ACHN (cell line): Measurements from ENCODE around the gene ACAD11.
"Not testable (repeated sequence)": the region's sequence is repeated elsewhere in the genome, so short reads cannot be mapped to it uniquely, and the experiment has no call there.

ENCODE experiments used
- DNase-seq: peaks from one replicate; pipeline ENCODE4 v3.0.0-alpha.2; 2015
- in situ Hi-C: cut with HindIII; loops from 2 replicates; pipeline ENCODE4 v1.10.0; 2017; ENCODE audit warnings: low sequenced_read_pairs, low pct_ligation_motif_present, low pct_unique_long_range_greater_than_20kb

Gene ACAD11

DNA sequence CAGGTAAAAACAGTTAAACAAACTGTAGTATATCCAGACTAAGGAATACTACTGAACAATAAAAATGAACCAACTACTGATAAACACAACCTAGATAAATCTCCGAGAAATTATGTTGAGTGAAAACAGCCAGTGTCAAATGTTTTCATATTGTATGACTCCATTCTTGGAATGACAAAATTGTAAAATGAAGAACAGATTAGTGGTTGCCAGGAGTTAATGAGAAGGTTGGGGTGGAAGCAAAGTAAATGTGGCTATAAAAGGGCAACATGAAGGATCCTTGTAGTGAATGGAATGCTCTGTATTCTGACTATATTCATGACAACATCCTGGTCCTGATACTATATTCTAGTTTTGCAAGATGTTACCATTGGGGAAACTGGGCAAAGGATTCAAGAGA is 90.0 kb downstream of the ACAD11 start:
- in situ Hi-C loops = no loop called here
- no peak for DNase-seq

DNA sequence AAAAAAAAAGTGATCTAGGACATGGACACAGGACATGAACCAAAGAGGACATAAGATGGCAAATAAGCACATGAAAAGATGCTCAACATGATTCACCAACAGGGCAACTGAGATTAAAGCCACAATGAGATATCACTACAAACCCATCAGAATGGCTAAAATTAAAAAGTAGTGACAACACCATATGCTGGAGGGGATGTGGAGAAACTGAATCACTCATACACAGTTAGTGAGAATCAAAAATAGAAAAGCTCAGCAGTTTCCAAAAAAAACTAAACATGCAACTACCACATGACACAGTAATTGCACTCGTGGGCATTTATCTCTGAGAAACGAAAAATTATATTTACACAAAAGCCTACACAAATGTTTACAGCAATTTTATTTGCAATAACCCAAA is 90.5 kb downstream of the ACAD11 start:
- no peak for DNase-seq
- in situ Hi-C loops = no loop called here

DNA sequence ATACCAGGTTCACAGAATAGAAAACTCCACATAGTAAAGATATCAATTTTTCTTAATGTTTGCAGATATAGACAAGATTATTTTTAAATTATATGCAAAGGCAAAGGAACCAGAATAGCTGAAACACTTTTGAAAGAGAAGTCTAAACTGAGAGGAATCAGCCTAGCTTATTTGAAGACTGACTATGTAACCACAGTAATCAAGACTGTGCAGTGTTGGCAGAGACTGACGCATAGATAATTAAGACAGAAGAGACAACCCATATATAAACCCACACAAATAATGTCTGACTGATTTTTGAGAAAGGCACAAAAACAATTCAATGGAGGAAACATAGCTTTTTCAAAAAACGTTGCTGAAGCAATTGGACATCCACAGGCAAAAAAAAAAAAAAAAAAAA is 91.2 kb downstream of the ACAD11 start:
- in situ Hi-C loops = no loop called here
- no peak for DNase-seq

DNA sequence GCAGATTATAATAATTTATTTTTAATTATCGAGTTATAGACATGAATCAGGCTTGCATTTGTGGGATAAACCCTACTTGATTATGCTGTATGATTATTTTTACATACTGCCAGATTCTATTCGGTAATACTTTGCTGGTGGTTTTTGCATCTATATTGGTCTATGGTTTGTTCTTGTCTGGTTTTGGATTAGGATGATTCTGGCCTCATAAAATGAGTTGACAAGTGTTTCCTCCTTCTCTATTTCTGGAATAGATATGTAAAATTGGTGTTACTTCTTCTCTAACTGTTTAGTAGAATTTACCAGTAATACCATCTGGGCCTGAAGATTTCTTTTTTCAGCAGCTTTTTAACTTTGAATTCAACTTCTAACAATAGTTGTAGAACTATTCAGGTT is 95.5 kb downstream of the ACAD11 start:
- in situ Hi-C loops = no loop called here
- DNase-seq = no peak

DNA sequence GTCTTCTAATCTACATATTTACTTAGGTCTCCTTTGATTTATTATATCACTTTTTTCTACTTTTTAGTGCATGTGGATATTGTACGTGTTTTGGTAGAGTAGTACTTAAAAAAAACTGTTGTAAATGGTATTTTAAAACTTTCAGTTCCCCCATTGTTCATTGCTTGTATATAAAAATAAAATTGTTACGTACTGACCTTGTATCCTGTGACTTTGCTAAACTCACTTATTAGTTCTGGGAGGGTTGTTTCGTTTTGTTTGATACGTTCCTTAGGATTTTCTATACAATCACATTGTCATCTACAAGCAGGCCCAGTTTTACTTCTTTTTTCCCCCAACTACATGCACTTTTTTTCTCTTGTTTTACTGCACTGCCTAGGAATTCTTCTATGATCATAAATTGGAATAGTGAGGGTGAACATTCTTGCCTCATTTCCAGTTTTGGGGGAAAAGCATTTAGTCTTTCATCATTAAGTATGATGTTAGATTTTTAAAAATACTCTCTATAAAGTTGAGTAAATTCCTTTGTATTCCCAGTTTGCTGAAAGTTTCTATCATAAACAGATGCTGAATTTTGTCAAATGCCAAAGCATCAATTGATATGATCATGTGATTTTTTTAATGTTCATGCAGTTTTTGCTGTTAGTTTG is 96.1 kb downstream of the ACAD11 start:
- in situ Hi-C loops = no loop called here
- DNase-seq = no peak

DNA sequence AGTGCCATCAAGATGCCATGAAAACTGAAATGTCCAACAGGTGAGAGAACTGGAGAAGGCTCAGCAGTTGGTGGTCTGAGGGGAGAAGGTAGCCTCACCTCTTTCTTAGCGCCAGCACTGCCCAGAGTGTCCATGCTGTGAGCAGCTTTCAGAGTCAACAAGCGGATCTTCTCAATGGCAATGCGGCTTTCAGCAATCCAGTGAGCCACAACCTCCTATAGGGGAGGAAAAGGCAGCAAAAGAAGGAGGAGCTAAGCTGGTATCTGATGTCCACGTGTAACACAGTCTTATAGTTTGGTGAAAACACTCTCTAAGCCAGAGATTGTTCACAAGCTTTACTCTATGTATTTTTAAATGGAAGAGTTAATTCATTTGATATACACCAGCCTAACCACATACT is 98.6 kb downstream of the ACAD11 start:
- no peak for DNase-seq
- in situ Hi-C loops = no loop called here

DNA sequence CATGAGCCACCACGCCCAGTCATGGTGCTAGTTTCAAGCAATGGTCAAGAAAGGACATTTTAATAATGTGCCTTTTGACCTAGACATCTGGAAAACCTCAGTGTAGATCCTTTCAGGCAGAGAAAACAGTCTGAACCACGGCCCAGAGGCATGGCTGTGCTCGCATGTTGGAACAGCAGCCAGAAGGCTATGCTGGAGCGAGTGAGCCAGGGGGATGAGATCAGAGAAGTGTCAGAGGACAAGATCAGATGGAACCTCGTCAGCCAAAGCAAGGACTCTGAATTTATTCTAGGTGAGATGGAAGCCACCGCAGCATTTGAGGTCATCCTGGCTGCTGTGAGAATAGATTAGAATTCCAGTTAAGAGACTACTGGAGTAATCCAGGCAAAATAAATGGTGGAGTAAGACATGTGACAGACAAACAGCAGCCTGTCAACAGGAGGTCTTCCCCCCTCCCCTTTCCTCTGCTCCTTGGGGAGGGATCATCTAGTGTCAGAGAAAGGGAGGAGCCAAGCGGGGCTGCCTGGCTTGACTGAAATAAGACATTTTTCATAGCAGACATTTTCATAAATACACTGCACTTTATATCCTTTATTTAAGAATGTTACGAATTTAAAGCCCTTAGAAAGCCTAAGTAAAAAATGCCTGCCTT is 103.0 kb downstream of the ACAD11 start:
- no peak for DNase-seq

DNA sequence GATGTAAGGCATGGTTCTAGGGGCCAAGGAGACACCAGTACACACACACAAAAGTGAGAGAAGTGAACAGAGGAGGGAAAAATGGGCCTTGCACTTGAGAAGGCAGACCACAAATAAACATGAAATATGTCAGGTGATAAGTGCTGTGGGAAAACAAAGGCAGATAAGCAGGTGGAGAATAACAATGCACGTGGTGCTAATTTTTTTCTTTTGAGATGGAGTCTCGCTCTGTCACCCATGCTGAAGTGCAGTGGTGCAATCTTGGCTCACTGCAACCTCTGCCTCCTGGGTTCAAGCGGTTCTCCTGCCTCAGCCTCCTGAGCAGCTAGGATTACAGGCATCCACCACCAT is 103.6 kb downstream of the ACAD11 start:
- in situ Hi-C loops, DNase-seq: not testable (repeated sequence)

More for the DNA sequence above, 103.0 kb downstream of the ACAD11 start:
- in situ Hi-C loops = no loop called here

DNA sequence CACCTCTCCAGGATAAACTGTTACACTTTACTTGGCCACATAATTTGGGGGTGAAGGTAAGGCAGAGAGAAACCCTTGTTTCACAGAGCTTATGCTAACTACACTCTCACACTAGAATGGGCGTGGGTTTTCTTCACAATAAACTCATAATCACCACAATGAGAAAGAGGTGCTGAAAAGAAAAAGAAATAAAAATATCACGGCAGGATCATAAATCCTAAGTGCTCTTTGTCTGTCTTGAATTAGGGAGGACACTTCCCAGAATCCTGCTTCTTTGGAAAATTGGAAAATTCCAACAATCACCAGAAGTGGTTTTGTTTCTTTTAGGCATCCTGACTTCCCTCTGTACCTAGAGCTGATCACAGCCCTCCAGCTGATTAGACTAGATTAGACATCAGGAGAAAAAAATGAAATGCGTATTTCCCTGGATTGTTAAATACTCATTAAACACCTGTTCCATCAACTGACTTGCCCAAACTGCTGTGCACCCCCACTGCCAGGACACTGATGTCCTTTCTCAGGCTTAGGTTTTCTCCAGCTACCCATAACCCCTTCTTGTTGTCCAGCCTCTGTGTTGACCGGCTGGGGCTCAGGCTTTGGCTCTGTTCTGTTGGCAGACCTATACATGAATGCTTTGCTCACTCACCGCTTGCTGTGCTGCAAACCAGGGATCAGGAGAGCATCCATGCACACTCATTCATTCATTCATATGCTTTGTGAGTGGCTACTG is 104.1 kb downstream of the ACAD11 start:
- in situ Hi-C loops = no loop called here
- DNase-seq = no peak

DNA sequence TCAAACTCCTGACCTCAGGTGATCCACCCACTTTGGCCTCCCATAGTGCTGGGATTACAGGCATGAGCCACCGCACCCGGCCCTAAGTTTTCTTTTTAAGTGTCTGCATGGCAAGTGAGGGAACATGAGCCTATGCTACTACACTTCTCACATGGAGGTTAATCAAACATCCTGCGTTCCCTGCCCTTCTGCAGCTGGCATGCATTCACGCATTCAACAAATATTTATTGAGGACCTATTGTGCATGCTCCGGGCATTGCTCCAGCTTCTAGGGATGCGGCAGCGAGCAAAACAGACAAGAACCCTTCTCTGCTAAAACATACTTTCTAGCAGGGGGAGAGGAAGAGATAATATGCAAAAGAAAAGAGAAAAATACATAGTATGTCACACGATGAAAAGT is 105.2 kb downstream of the ACAD11 start:
- in situ Hi-C loops = no loop called here
- DNase-seq = no peak

DNA sequence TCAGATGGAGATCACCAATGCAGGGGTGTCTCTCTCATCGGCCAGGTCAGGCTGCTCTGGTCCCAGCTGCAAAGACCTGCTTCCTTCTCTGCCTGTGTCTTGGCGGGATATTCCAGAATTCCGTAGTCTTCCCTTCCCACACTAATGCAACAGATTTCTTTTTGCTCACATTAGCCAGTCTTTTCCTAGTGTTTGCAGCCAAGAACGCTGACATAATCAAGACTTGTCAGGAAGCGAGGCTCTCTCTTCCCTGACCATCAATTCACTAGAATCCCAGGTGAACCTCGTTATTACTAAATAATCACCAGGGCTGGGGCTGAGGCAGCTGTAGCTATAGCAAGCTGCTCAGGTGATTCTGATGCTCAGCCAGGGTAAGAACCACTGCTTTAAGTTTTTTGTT is 105.8 kb downstream of the ACAD11 start:
- in situ Hi-C loops = no loop called here

DNA sequence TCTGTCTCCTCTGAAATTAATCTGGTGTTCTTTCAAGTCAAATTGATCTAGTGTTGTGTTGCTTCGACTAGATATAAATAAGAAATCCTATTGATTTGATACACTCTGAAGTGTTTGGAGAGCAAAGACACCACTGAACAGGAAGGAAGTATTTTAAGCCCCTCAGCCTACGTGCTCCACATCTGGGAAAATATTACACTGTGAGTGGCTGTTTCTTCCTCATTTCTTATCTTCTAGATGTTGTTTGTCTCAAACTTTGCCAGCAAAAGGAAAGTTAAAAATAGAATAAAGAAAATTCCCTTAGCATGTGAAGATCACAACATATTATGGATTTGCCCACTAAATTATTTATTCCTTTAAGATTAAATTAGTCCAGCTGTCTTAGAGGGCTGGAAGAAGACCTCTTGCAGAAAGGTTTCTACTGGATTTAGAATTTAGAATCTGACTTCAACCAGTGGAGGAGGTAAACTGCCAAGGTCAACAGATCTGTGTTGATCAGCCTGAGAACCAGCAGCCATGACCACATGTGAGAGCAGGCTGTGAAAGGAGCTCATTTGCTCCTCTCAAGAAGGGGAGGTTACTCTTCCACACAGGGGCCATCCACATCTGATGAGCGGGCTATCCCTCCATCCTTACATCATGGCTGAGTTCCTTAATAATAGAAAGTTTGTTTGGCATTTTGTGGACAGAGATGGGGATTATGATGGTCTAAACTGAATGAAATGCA is 108.9 kb downstream of the ACAD11 start:
- in situ Hi-C loops = no loop called here
- DNase-seq = no peak

More for the DNA sequence above, 105.8 kb downstream of the ACAD11 start:
- no peak for DNase-seq

DNA sequence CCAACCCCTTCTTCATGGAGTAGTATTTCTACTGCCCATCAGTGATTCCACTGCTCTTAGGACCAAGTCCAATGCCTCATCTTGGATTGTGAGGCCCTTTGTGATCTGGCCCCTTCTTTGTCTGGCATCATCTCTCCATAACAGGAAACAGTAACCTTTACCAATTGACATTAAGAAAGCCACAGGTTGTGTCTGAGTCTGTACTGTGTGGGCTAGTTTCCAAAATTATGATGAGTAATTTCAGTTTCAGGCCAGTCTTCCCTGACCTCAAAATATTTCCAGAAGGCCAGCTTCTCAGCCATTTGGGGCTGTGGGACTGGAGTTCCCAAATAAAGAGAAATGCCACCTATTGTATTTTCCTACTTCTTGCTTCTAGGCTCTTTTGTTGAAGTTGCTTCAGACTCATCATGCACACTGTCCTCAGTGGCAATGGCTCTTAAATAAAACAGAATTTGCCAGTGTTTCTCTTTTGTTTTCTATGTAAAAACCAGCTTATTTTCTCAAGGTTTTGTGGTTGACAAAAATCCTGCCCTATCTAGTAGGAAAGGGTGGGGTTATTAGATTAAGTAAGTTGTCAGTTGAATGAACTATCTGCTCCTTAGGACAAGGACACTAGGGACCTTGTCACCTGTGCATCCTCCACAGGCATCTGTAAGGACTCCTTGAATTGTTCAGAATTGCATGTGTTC is 109.6 kb downstream of the ACAD11 start:
- DNase-seq = no peak
- in situ Hi-C loops = loop anchor here (25.0 kb wide), 1 partner anchor 87 kb away; no protein-coding TSS in a partner anchor

DNA sequence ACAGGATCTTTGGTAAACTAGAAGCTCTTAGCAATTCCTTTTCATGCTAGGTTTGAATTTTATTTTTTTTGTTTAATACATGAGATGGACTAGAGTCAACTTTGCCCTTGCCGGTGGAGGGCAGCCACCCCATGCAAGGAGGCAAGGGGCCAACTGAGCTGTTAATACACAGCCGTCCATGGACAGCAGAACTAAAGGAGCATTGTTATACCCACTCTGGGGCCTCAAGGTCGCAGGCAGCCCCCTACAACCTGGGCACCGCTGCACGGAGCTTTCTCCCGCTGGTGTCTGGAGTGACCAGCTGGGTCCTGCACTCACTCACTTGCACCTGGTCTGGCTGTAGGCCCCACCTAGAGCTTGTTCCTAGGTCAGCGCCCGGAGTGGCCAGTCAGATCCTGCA is 110.4 kb downstream of the ACAD11 start:
- in situ Hi-C loops = loop anchor here (25.0 kb wide), 1 partner anchor 88 kb away; no protein-coding TSS in a partner anchor
- DNase-seq = no peak

DNA sequence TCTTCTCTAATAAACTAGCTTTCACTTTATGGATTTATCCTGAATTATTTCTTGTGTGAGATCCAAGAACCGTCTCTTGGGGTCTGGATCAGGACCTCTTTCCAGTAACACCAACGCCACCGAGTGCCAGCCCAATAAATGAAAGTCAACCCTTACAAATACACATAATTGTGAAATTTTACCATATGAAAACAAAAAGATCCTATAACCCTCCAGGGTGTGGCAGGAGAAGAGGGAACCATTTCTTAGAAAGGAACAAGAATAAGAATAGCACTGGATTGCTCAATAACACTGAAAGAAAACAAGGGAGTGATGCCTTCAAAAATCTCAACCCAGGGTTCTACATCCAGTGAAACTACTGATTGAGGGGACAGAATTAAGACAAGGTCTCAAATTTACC is 114.1 kb downstream of the ACAD11 start:
- DNase-seq = no peak
- in situ Hi-C loops = loop anchor here (25.0 kb wide), 1 partner anchor 92 kb away; no protein-coding TSS in a partner anchor

DNA sequence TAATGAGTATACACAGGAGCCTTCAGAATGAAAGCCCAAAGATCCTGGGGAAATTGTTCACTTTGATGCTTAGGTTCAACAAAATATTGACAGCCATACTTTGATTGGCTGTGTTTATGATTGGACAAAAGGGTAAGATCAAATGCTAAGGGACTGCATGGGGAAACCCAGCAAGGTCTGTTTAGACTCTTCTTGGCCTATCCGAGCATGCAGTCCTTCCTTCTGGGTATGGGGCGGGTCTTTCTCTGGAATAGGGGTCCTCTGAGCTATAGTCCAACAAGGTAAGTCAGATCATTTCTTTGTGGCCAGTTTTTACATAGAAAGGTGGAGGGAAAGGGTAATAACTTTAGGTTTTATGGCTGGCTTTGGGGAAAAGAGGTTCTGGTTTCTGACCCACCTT is 115.5 kb downstream of the ACAD11 start:
- in situ Hi-C loops = loop anchor here (25.0 kb wide), 1 partner anchor 93 kb away; no protein-coding TSS in a partner anchor

DNA sequence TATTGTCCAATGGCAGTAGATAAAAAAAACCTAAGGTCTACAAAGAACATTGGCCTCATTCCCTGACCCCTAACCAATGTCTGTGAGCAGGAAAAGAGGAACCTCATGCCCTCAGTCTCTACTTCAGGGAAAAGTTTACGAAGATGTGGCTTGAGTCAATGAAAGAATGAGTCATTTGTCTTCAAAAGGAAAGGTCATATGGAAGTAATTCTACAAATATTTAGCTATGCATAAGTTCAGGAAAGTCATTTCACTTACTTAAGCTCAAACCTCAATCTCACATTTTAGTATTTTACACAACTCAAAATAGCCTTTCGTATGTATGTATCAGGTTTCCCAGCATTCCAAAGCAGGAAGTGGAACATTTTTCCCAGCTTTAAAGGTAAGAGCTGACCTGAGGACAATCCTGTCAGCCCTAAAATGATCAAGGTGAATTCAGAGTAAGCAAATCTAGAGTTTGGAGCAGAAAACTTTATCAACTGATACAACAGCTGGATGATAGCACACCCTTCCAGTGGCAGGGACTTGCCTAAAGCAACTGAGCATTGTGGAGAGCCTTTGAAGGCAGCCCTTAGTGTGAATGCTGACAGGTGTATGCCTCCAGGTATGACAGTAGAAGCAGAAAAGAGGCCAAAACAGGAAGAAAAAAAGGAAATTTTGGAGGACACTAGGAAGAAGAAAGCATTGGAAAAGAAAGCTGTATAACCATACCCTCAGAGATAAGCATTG is 116.4 kb downstream of the ACAD11 start:
- in situ Hi-C loops = loop anchor here (25.0 kb wide), 1 partner anchor 94 kb away; no protein-coding TSS in a partner anchor

More for the DNA sequence above, 115.5 kb downstream of the ACAD11 start:
- DNase-seq = no peak

DNA sequence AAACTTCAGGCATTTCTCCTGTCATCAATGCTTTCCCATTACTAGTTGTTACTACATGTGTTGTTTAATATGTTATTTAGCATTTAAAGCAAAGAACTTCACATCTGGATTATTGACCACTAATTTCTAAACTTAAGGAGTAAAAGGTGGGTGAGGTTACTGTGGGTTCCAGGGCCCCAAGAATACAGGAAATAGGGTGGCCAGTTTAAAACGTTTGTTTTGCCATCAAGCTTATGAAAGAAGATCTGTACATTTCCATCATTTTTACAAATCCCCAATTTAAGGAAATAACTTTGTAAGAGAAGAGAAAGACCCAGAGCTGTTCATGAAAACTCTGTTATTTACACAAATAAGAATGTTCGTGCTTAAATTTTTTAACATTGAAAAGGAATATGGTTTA is 117.0 kb downstream of the ACAD11 start:
- DNase-seq = no peak

More for the DNA sequence above, 116.4 kb downstream of the ACAD11 start:
- DNase-seq = peak; percentile 12

More for the DNA sequence above, 117.0 kb downstream of the ACAD11 start:
- in situ Hi-C loops = loop anchor here (25.0 kb wide), 1 partner anchor 95 kb away; no protein-coding TSS in a partner anchor
